ENCODE results near the gene FAM20C.

Gene FAM20C

DNA sequence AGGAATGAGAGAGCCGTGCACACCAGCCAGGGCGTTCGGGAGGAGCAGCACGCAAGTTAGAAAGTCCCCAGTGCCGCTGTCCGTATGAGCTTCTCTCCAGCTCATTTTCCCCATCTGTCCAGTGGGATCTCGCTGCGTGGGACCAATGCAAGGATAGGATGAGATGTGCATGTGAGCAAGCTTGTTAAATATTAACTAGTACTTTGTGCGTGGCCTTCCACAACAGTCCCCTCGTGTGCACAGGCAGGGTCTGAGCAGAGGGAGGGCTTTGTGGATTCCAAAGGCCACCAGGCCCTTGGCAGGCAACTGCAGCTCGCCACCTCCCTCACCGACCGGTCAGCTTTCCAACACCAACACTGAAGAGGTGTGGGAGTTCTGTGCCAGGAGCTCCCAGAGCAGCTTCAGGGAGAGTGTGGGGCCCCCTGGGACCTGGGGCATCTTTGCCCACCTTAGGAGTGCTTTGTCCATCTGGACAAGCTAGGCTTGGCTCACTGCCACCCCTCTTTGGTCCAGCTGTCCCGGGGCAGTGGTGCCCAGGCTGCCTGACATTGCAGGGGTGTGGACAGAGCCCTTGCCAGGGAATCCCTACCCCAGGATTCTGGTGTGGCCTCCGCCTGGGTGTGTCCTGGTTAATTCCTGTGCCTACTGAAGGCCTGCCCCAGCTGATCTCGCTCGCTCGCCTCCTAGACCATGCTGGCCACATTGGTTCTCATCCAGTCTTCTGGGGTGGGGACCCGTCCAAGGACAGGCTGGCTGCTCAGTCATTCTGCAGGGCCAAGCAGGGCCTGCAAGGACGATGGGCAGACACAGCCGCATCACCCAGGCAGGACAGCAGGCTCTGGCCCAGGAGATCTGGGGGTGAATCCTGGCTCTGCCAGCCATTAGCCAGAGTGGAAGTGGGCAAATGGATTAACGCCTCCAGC lies 5.3 kb downstream of the FAM20C start (continued):
- TF ChIP-seq, protein P1, sequence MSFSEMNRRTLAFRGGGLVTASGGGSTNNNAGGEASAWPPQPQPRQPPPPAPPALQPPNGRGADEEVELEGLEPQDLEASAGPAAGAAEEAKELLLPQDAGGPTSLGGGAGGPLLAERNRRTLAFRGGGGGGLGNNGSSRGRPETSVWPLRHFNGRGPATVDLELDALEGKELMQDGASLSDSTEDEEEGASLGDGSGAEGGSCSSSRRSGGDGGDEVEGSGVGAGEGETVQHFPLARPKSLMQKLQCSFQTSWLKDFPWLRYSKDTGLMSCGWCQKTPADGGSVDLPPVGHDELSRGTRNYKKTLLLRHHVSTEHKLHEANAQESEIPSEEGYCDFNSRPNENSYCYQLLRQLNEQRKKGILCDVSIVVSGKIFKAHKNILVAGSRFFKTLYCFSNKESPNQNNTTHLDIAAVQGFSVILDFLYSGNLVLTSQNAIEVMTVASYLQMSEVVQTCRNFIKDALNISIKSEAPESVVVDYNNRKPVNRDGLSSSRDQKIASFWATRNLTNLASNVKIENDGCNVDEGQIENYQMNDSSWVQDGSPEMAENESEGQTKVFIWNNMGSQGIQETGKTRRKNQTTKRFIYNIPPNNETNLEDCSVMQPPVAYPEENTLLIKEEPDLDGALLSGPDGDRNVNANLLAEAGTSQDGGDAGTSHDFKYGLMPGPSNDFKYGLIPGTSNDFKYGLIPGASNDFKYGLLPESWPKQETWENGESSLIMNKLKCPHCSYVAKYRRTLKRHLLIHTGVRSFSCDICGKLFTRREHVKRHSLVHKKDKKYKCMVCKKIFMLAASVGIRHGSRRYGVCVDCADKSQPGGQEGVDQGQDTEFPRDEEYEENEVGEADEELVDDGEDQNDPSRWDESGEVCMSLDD (tag by site-specific recombination; IDR thresholded peaks at IDR 0.05) = no peak
- TF ChIP-seq ZNF610 (tag by site-specific recombination; IDR thresholded peaks at IDR 0.05; ENCODE audit: borderline replicate concordance) (no peak), SCRT1 (tag by site-specific recombination; IDR thresholded peaks at IDR 0.05; ENCODE audit: borderline replicate concordance) (no peak), ZNF354C (tag by site-specific recombination; IDR thresholded peaks at IDR 0.05; ENCODE audit: borderline replicate concordance, low read depth) (no peak)

DNA sequence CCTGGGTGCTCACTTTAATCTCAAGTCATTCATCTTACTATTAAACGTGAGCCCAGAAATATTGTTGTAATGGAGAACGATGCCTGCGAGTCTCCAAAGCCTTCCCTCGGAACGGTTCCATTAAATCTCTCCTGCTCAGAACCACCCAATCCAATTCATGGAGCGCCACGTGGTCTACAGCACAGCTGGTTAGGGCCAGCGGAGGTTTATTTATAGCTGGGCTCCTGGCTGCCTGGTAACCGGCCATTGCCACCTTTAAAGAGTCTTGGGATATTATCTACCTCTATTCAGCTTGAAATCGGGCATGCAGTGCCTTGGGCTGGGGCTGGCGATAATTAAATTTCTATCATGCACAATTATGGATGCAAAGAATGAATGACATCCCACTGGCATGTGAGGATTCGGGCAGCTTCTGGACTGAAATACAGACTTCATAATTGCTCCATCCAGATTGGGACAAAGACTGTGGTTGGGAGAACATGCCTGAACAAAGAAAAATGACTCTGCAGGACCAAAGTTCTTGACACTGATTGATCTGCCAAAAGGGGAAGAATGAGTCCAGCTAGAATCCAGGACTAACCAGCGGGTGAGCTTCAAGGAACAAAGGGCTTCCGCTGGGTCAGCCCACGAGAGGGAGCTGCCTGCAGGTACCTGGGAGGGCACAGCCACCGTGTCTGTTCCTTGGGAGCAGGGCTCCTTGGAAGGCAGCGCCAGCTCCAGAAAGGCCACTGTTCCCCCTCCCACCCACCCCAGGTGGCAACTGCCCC lies 7.3 kb downstream of the FAM20C start:
- POLR2A ChIA-PET = no interaction called here
- Histone ChIP-seq H3K36me3 (ENCODE audit: control insufficient read depth in 2 of 2, insufficient read depth in 1 of 2, low read length in 2 of 2) (peaks cover 0 to 57% of the 10 kb centered on the region in 2 experiments; a peak in 2 of 3 replicates), H3K9me3 (ENCODE audit: control insufficient read depth, insufficient read depth, low read depth, low read length) (no peaks in the 10 kb centered on the region), H3K4me1 (ENCODE audit: control insufficient read depth, insufficient read depth, low read length) (no peaks in the 10 kb centered on the region), H3K4me3 (ENCODE audit: low read depth, low read length) (no peak overlapping the region), H3K27ac (ENCODE audit: extremely low read depth, low read depth, low read length) (no peak overlapping the region)
- TF ChIP-seq, protein P2, sequence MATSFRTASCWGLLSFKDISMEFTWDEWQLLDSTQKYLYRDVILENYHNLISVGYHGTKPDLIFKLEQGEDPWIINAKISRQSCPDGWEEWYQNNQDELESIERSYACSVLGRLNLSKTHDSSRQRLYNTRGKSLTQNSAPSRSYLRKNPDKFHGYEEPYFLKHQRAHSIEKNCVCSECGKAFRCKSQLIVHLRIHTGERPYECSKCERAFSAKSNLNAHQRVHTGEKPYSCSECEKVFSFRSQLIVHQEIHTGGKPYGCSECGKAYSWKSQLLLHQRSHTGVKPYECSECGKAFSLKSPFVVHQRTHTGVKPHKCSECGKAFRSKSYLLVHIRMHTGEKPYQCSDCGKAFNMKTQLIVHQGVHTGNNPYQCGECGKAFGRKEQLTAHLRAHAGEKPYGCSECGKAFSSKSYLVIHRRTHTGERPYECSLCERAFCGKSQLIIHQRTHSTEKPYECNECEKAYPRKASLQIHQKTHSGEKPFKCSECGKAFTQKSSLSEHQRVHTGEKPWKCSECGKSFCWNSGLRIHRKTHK (tag by site-specific recombination; IDR thresholded peaks at IDR 0.05) = no peak
- TF ChIP-seq, protein P3, sequence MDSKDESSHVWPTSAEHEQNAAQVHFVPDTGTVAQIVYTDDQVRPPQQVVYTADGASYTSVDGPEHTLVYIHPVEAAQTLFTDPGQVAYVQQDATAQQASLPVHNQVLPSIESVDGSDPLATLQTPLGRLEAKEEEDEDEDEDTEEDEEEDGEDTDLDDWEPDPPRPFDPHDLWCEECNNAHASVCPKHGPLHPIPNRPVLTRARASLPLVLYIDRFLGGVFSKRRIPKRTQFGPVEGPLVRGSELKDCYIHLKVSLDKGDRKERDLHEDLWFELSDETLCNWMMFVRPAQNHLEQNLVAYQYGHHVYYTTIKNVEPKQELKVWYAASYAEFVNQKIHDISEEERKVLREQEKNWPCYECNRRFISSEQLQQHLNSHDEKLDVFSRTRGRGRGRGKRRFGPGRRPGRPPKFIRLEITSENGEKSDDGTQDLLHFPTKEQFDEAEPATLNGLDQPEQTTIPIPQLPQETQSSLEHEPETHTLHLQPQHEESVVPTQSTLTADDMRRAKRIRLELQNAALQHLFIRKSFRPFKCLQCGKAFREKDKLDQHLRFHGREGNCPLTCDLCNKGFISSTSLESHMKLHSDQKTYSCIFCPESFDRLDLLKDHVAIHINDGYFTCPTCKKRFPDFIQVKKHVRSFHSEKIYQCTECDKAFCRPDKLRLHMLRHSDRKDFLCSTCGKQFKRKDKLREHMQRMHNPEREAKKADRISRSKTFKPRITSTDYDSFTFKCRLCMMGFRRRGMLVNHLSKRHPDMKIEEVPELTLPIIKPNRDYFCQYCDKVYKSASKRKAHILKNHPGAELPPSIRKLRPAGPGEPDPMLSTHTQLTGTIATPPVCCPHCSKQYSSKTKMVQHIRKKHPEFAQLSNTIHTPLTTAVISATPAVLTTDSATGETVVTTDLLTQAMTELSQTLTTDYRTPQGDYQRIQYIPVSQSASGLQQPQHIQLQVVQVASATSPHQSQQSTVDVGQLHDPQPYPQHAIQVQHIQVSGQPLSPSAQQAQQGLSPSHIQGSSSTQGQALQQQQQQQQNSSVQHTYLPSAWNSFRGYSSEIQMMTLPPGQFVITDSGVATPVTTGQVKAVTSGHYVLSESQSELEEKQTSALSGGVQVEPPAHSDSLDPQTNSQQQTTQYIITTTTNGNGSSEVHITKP (tag by site-specific recombination; IDR thresholded peaks at IDR 0.05) = no peak
- TF ChIP-seq ZFP69B (tag by site-specific recombination; IDR thresholded peaks at IDR 0.05) = no peak
- TF ChIP-seq ZNF302 (tag by site-specific recombination; IDR thresholded peaks at IDR 0.05; ENCODE audit: low read depth) = no peak
- no peak for TF ChIP-seq ZNF433 (tag by site-specific recombination; IDR thresholded peaks at IDR 0.05; ENCODE audit: low read depth)
- no peak for TF ChIP-seq ZNF211 (tag by site-specific recombination; IDR thresholded peaks at IDR 0.05; ENCODE audit: low read depth)
- TF ChIP-seq GLI4 (tag by site-specific recombination; IDR thresholded peaks at IDR 0.05) = no peak
- no peak for TF ChIP-seq ZNF311 (tag by site-specific recombination; IDR thresholded peaks at IDR 0.05; ENCODE audit: borderline replicate concordance)
- TF ChIP-seq ZNF707 (tag by site-specific recombination; IDR thresholded peaks at IDR 0.05) = no peak
- no peak for TF ChIP-seq ZNF112 (tag by site-specific recombination; IDR thresholded peaks at IDR 0.05)
- TF ChIP-seq GLIS1 (tag by site-specific recombination; IDR thresholded peaks at IDR 0.05) = no peak
- TF ChIP-seq OSR2 (tag by site-specific recombination; IDR thresholded peaks at IDR 0.05) = no peak
- CTCF ChIA-PET = no interaction called here
